Mammary epithelial cell (primary cell): Measurements from ENCODE around the gene DLD.

Experiments
- EZH2 ChIP-seq: IDR thresholded peaks from 2 replicates; pipeline ENCODE4 v1.6.1; 2012; ENCODE audit warnings: low read length, inconsistent platforms, borderline replicate concordance
- TF ChIP-seq, protein P1 (sequence below), 2 donors: IDR thresholded peaks in 1 of 2; conservative IDR thresholded peaks in 1 of 2; 2 replicates each; pipeline ENCODE4 v1.5.1; 2011 to 2012; ENCODE audit warnings: inconsistent platforms in 2 of 2, low read length in 2 of 2, mild to moderate bottlenecking in 2 of 2, control low read depth in 1 of 2, low read depth in 1 of 2; ENCODE audit not compliant: insufficient read depth in 1 of 2; ENCODE audit errors: extremely low read depth in 1 of 2

DNA sequence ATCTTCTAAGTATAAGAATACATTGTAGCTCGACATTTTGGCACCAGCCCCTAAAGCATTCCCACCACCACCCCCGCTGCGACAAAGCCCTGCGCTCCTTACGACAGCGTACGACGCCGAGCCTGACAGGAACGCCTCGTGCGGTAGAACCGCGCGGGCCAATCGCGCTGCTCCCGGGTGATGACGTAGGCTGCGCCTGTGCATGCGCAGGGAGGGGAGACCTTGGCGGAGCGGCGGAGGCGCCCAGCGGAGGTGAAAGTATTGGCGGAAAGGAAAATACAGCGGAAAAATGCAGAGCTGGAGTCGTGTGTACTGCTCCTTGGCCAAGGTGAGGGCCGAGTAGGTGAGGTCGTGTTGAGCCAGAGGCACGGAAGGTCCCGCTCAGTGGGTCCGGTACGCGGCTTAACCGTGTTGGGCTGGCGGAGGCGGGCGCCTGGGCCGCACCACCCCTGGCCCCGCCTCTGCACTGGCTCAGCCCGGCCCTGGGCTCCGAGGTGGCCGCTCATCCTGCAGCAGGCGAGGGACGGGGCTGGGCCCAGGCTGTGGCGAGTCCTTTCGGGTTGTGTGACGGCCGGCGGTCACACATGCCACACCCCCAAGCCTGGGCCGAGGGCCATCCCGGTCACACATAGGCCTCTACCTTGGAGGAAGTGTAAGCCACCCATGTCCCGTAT is at the start of gene DLD:
- TF ChIP-seq, protein P1, sequence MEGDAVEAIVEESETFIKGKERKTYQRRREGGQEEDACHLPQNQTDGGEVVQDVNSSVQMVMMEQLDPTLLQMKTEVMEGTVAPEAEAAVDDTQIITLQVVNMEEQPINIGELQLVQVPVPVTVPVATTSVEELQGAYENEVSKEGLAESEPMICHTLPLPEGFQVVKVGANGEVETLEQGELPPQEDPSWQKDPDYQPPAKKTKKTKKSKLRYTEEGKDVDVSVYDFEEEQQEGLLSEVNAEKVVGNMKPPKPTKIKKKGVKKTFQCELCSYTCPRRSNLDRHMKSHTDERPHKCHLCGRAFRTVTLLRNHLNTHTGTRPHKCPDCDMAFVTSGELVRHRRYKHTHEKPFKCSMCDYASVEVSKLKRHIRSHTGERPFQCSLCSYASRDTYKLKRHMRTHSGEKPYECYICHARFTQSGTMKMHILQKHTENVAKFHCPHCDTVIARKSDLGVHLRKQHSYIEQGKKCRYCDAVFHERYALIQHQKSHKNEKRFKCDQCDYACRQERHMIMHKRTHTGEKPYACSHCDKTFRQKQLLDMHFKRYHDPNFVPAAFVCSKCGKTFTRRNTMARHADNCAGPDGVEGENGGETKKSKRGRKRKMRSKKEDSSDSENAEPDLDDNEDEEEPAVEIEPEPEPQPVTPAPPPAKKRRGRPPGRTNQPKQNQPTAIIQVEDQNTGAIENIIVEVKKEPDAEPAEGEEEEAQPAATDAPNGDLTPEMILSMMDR (conservative IDR thresholded peaks at IDR 0.05 in 1 of 2, IDR thresholded peaks at IDR 0.05 in 1 of 2; ENCODE audit: extremely low read depth in 1 of 2, insufficient read depth in 1 of 2, low read depth in 1 of 2, low read length in 2 of 2) = no peak
- TF ChIP-seq EZH2 = no peak
